ENCODE measurements around the gene MED8.

MED8 gene

GRCh38 chr1:43334453-43335205, 55.0 kb downstream of the MED8 start:
- TF ChIP-seq CTCF (conservative IDR thresholded peaks at IDR 0.05; ENCODE audit: low read depth, low read length), result no peak
- DNase-seq (ENCODE audit: low read depth), result no peak
- no peak overlapping the region for H3K4me3 ChIP-seq (ENCODE audit: low read length)

Measured in retinal pigment epithelial cell (primary cell).